ENCODE measurements around the gene RAP1A.
"Not testable (repeated sequence)": the region's sequence is repeated elsewhere in the genome, so short reads cannot be mapped to it uniquely, and the experiment has no call there.

The RAP1A gene

GRCh38 chr1:111739194-111739924 lies 119.8 kb downstream of the RAP1A start, which contains the start of gene INKA2:
INKA2 (minus strand) TSS chr1:111739395; CDS start chr1:111739242, 153 bp downstream.
- peak; percentile 67 for DNase-seq

DNA sequence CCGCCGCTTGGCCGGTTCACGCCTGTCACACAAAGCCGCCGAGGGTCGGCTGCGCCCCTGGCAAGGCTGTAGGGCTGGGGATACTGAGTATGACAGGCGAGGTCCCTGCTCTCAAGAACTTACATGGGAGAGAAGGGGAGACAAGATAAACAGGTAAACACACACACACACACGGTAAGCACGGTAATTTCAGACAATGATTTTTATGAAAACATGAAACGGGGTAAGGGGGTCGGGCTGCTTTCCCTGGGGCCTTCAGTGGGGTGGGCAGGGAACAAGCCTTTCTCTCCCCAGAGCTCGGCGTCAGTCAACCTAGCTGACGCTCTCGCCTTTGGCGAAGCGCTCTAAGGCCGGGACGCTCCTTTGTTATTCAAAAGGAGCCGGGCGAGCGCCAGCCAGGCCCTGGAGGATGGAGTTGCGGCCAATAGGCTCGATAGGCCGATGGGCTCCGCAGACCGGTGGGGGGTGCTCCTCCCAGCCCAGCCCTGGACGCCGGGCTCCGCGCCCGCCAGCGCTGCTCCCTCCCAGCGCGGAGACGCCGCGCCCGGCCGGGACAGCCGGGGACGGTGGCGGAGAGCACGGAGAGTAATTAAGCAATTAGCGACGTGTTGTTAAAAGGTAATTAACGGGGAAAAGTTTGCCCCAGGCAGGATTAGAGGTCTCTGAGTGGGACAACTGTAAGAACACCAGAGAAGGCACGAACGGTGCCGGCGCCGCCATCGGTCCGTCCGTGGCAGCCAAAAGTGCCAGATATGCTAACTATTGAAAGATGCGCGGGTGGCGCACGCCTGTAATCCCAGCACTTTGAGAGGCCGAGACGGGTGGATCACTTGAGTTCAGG lies 120.6 kb downstream of the RAP1A start:
- DNase-seq = no peak

DNA sequence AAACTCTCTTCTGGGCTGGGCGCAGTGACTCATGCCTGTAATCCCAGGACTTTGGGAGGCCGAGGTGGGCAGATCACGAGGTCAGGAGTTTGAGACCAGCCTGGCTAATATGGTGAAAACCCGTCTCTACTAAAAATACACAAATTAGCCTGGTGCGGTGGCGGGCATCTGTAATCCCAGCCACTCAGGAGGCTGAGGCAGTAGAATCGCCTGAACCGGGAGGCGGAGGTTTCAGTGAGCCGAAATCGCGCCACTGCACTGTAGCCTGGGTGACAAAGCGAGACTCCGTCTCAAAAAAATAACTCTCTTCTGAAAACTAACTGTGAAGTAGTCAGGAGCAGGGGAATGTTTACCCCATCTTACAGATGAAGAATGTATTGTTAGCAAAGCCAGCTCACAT lies 122.7 kb downstream of the RAP1A start:
- not testable (repeated sequence) for DNase-seq

DNA sequence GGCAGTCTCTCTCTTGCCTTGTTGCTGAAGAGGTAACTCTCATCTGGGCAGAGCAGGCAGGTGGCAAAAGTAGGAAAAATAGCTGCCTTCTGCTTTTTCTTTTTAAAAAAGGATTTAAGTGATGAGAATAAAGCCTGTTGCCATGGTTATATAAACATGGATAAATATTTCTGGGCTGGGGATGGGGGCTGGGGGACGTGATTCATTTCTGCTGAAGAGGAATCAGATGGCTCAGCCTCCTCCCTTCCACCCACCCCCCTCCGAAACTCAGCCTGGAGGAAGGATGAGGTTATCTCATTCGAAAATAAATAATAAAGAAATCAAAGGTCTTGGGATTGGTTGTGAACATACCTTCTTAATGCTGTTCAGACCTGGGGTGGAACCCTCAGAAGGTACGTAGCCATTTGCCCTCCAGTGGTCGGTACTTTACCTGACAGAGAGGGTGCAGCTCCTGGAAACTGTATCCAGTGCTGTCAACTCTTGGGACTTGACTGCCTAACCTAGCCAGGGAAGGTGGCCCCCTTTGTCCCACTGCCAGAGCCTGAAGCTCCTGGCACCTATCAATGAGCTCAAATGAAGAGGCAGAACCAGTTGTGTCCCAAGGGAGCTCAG lies 123.5 kb downstream of the RAP1A start:
- DNase-seq = no peak

GRCh38 chr1:111743679-111744101 lies 124.1 kb downstream of the RAP1A start:
- DNase-seq = no peak

DNA sequence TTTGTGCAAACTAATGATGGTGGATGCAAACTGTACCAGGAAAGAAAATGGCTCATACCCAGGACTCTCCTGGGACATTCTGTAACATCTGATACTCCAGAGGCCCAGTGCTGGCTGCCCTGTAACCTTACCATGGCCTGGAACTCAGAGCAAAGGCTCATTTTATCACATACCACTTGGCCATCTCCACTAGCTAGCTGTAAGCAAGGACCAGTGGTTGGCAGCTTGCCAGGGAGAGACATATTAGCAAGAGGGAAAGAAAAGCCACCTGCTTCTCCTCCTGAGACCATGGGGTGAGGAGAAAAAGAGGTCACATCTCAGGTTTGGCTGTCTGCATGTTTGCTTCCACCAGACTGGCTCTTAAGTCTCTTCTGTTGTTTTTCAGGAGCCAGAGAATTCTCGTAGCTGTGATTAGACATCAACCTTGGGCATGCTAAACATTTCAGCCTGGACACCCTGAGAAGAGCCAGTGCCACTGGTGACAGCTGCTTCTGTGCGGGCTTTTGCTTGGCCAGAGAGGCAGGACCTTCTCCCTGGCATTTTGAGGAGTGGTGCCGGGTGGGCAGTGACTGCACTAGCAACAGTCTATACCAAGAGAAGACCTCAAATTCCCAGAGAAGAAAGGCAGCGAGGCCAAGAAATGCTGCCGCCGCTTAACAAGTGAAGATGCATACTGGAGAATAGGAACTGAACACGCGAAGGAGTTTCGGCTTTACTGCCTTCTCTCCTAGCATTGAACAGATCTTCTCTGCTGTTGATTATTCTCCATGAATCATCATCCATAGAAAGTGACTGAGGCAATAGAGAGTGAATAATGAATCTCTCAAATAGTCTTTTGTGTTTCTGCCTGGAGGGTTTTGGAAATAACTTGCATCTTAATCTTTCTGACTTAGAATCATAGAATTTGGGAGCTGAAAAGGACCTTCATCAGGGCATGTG lies 126.4 kb downstream of the RAP1A start:
- DNase-seq = no peak

- DNase-seq = no peak
Measured at GRCh38 chr1:111746614-111746999, 127.0 kb downstream of the RAP1A start.

GRCh38 chr1:111747282-111747734 lies 127.7 kb downstream of the RAP1A start:
- DNase-seq = peak; percentile 37

DNA sequence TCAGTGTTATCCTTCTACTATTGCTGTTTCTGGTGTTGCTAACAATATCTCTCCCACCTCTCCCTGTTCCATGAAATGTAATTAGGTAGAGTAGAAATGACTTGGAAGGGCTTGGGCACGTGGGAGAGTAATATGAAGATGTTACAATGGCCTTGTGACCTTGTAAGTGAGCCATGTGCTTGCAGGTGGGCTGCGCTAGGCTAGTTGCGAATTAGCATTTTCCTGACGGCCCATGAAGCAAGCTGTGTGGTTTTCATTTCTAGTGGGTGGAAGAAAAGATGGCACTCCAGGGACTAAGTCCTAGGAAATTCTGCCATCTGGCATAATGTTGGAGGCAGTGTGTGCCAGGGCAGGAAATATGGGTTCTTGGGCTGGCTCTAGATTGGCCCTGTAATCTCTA lies 128.4 kb downstream of the RAP1A start:
- DNase-seq = no peak

DNA sequence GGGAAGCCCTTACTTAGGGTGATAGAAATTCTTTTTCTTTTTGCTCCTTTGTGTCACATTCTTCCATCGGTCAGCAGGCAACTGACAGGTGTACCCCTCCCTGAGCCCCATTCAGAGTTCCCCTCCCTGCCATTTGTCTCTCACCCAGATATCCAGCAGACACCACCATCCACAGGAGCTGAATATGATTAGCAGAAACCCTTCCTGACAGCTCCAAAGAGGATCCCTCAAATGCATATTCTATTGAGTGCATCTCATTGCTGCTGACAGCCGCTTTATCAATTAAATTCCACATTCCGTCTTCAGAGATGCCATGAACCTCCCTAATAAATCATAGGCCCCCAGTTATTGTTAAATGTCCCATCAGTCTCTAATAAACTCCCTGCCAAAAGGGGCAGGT lies 130.0 kb downstream of the RAP1A start:
- no peak for DNase-seq

DNA sequence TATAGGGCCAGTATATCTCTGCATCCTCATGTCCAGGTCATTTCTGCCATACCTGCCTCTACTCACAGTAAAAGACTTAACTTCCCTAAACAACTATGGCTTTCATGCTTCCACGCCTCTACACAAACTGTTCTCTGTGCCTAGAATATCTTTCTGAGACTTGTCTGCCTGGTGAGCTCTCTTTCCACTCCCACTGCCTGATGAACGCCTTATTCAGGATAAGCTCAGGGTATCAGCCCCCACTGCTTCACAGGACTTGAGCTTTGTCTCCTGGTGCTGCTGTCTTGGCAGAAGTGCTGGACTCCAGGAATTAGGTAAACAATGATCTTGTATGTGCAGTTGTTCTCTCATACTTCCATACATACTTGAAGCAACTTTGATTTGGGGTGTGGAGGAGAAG lies 131.3 kb downstream of the RAP1A start:
- no peak for DNase-seq

- DNase-seq = no peak
Measured at GRCh38 chr1:111751906-111752575, 132.5 kb downstream of the RAP1A start.

DNA sequence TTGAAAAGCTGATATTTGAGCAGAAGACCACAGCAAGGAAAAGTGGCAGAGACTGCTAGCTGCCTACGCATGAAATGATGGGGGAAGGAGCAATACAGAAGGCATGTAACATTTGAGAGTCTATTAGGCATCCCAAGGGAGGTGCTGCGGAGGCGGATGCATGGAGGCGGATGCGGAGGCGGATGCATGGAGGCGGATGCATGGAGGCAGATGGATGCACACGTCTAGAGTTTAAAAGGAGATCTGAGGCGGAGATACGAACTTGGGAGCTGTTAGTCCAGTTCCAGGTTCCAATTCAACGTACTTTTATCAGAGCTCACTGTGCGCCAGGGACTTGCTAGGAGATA lies 135.4 kb downstream of the RAP1A start:
- peak; percentile 27 for DNase-seq

DNA sequence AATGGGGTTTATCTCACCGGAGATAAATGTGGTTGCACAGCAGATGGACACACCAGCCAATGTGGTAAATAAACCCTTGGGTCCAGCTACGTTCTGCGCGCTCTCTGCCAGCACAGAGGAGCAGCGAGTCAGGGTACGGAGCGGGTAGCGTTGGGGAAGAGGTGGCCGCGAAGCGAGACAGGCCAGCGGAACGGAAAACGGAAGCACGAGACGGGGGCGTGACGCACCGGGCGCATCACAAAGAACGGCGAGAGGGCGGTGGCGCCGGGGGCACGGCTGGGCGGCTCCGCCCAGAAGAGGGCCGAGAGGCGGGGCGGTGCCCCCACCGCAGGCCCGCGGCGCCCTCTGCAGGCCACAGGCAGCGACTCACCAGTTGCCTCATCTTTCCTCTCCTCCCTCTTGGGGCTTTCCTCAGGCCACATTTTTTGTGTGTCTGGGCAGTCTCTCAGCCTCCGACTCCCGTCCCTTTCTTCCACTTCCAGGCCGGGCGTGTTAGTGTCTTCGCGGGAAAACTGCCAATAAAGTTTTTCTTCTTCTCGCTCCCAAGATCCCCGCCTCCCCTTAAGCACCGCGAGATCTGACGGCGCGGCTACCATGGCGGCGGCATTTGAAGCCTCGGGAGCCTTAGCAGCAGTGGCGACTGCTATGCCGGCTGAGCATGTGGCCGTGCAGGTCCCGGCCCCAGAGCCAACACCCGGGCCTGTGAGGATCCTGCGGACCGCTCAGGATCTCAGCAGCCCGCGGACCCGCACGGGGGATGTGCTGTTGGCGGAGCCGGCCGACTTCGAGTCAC lies 135.9 kb downstream of the RAP1A start, which contains the start of gene DDX20:
DDX20 (plus strand) TSS at position 571 of the 793 bp plus-strand sequence; CDS start at position 595, 24 bp downstream.
- peak; percentile 93 for DNase-seq

GRCh38 chr1:111756124-111756513 lies 136.5 kb downstream of the RAP1A start:
- DNase-seq = no peak

GRCh38 chr1:111758373-111758772 lies 138.8 kb downstream of the RAP1A start:
- DNase-seq = no peak

- DNase-seq = no peak
Measured at GRCh38 chr1:111761717-111762116, 142.1 kb downstream of the RAP1A start.

- no peak for DNase-seq
Measured at GRCh38 chr1:111762332-111762731, 142.7 kb downstream of the RAP1A start.
